HG02840 (cell line): ENCODE results near the gene DYNC1LI2.

ENCODE experiments used
- ATAC-seq: cut with Tn5 transposase; IDR thresholded peaks from one replicate; pipeline ENCODE4 v1.9.1; 2021; ENCODE audit warnings: mild to moderate bottlenecking, moderate library complexity, moderate number of reproducible peaks; ENCODE audit not compliant: unreplicated experiment, low FRiP score

Gene DYNC1LI2

DNA sequence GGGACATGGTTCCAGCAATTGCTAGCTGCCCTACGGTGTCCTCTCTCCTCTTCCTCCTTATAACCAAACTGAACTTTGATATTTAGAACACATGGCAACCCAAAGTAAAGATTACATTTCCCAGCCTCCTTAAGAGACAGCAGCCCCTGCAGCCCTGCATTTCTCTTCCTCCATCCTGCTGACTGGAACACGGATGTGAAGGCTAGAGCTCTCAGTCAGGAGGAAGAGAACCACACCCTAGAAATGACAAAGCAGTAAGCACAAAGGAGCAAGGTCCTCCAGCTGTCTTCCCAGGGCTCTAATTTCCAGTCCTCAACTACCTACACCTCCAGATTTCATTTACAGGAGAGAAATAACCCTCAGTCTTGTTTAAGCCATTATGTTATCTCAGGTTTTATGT is 10.9 kb downstream of the DYNC1LI2 start:
- no peak for ATAC-seq

DNA sequence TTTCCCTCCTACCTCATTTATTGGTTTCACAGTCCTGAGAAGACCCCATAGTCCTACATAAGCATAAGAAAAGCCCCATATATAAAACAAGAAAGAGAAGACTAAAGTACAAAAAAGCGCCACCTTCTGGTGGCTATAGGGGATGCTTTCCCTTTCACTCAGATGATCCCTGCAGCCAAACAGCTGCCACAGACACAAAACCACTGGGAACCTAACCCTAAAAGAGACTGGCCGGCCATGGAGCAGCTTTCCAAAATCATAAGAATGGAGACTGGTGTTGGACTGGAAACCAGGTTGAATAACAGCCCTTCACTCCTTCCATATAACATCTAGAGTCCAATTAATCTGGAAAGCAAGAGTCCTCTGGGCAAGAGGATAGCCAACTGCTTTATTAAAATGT is 11.4 kb downstream of the DYNC1LI2 start:
- ATAC-seq: no peak

DNA sequence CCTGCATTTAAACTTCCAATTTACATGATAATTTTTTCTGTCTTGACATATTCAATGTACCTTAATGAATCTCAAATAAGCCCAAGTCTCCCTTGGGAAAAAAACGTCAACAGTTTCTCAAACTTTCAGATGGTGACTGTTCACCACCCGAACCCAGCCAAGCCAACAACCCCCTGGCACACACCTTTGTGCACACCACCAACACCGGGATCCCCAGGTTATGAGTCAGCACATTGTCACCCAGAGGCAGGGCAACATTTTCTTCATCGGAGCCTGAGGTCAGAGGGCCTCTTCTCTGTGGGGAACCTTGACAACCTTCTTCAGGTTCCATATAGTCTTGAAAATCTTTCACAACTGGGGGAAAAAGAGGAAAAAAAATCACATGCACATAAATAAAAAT is 15.5 kb downstream of the DYNC1LI2 start:
- ATAC-seq: no peak

DNA sequence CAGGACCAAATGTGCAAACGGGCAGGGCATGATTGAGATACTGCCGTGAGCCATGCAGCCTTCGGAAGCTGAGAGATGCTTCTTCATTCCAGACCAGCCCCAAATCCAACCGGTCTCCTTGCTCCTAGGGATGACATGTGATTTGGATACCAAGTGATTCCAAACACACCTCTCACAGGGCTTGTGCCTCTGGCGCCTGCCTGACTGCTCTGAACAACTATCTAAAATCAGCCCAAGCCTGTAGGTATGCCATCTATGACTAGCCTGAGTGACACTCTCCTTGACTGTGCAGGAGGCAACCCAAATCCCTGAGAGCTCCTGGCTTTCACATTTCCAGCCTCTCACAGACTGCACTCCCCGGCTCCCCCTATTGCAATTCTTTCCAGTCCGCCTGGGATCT is 20.3 kb downstream of the DYNC1LI2 start:
- ATAC-seq: no peak

DNA sequence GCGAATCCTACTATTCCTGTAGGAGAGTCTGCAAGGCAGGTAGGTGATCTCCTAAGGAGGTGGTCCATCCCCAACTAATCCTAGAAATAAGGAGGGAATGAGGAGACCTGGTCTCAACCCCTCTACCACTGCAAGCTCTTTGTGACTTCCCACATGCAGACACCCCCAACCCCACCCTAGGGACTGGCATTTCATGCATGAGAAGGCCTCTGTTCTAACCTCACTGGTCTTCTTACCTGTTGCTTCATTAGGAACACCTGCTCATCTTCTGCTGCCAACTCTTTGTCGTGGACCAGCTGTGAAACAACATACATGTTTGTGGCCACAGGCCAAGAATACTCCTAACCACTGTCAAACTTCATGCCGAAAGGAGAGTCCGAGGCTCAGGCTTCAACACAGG is 22.6 kb downstream of the DYNC1LI2 start:
- ATAC-seq: no peak

DNA sequence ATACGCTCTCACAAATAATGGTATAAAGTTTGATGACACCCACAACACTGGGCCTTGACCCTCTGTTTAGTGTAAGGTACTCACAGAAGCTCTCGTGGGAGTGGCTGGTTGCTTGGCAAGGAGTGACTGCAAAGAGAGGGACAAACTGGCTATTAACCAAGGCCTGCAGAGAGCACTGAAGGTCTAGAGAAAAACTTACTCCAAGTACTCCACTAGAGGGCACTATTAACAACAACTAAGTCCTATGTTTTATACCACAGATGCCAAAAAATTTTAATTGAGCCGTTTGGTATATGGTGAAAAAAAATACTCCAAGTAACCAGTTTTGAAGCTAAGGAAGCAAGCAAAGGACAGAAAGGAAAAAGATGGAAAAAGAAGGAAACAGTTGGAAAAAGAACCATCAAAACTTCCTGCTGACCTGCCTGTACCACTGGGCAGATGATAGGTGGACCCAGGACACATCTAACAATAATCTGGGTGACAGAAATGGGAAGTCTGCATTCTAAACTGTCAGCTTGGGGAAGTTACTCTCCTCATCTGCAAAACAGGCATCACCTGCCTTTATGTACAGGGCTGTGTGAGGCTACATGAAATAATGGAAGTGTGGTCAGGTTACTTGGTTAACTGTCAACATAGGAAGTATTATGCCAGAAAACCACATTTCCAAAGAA is 23.2 kb downstream of the DYNC1LI2 start:
- no peak for ATAC-seq

DNA sequence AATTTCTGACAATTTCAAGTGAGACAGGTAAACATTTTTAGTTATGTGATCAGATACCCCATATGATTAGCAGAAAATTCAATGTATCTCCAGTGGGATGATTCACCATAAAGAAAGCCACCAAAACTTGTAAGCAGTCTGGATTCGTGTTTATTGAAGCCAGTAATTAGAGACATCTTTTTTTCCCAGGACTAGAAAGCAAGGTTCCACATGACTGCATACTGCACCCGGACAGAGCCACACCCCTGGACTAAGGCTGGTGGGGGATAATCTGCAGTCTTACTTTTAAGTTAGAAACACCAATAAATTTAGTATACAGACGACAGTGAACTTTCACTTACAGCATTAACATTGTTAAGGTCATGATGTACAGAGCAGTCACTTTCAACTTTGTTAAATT is 30.6 kb downstream of the DYNC1LI2 start:
- ATAC-seq: no peak

DNA sequence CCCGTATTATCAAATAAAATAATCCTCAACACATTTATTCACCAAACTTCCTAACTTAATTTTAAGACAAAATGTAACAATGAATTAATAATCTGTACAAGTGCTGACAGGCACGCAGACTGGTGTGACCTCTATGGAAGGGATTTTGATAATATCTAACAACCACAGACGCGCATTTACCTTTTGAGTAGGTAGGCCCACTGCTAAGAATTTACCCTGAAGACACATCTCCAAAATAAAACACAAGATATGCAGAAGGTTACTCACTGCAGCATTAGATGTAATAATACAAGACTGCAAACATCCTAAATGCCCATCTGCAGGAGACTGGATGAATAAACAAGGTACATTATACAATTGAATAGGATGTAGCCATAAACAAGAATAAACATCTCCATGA is 32.2 kb downstream of the DYNC1LI2 start:
- no peak for ATAC-seq

DNA sequence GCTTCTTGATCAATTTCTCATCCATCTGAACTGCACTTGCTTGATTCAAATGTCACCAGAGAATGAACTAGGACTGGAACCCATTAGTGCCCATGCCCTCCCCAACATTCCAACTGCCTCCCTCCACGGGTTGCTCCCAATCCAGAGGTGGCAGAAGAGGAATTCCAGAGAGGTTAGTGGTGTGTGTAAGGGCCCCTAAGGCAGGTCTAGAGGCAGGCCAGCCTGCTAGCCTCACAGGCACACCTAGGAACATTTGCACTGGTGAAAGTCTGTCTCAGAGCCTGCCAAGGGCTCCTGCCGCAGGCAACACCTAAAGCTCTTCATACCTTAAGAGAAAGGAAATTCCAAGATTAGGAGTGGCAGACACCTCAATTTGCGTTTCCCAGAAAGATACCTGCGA is 33.6 kb downstream of the DYNC1LI2 start:
- no peak for ATAC-seq

DNA sequence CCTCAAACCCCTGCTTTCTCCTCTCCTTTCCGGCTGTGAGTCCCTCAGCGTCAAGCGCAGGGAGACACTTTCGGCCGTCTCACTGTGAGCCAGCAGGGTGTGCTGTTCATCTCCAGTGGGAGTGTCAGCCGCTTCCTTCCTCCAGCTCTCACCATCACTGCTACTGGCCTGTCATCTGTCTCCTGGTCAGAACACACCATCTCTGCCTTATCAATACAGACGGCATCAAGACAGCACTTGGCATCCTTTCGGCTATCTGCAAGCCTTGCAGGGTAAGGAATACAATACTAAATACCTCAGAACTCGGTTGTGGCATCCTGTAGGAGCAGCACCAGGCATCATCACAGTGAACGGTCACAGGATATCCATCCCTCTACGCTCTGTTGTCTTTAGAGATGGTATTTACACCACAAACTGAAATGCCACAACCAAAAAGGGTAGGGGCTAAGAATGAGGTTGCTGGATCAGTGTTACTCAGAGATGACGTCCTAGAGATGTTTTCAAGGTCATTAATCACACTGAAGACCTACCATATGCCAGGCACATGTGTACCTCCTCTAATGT is 34.2 kb downstream of the DYNC1LI2 start:
- no peak for ATAC-seq

DNA sequence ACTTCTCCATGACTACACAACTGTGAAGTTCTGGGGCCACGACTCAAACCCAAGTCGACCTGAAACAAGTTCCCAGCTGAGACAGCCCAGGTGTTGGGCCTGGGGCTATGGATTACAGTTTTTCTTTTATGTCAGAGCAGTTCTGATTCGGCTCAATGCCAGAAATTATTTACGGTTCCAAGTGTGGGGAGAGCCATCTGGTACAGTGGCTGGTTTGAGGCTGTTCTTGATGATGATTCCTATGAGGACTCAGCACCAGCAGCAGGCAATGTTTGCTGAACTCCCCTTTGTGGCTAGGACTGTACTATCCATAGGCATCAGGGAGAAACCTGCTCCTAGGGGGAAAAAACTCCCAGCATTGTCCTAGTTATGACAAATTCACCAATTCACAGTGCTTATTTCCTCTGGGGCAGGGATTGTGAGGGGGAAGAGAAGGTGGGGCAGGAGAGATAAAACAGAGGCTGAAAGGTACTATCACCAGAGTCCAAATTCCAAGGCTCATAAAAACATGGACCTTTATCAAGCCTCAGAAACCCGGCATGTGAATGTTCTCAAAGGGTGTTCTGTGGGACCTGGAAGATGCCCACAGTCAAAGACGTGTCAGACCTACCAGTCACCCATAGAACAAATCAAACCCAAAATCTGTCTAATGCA is 36.6 kb downstream of the DYNC1LI2 start:
- no peak for ATAC-seq

DNA sequence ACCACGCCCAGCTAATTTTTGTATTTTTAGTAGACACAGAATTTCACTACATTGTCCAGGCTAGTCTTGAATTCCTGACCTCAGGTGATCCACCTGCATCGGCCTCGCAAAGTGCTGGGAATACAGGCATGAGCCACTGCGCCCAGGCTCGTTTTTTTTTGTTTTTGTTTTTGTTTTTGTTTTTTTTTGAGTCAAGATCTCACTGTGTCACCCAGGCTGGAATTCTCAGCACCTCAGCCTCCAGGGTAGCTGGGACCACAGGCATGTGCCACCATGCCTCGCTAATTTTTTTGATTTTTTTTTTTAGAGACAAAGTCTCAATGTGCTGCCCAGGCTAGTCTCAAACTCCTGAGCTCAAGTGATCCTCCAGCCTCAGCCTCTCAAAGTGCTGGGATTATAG is 37.3 kb downstream of the DYNC1LI2 start:
- ATAC-seq: no peak

DNA sequence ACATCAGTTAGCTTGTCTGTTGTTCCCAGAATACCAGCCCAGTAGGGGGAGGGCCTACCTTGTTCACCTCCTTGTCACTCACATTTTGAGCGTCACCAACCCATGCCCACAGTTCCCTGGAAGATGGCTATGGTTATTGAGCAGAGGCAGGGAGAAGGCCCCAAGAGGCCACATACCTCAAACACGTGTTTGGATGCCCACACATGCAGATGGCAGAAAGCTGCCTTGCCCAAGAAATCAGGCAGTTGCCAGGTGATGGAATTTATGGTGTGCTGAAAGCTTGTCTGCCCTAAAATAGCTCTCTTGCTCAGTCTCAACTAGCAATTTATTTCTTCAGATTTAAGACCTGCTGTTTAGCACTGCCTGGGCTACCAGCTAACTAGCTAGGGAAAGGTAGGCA is 38.3 kb downstream of the DYNC1LI2 start:
- ATAC-seq: no peak

DNA sequence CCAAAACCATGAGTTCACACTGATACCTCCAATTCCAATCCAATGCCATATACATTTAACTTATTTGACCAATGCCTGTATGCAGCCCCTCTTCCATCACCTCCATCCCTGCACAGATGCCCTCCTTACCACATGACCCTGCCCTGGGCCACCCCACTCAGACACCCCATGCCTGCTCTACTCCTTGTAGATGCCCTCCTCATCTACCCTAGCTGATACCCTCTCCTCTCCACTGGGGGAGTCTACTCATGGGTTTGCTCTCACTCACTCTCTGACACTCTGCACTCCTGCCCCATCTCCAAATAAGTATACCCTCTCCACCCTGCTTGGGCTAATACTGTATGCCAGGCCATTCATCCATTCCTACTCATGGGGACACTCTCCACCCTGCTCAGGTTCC is 38.9 kb downstream of the DYNC1LI2 start:
- ATAC-seq: no peak

DNA sequence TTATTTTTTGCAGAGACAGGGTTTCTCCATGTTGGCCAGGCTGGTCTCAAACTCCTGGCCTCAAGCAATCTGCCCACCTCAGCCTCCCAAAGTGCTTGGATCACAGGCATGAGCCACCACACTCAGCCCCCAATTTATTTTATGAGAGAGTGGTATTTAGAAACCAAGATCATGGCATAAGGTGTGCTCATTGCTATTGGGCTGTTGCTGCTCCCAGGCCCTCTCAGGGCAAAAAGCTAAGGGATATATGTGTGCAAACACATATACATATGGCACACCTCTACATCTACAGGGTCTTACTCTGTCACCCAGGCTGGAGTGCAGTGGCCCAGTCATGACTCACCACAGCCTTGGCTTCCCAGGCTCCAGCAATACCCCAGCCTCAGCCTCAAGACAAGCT is 39.8 kb downstream of the DYNC1LI2 start:
- ATAC-seq: no peak

DNA sequence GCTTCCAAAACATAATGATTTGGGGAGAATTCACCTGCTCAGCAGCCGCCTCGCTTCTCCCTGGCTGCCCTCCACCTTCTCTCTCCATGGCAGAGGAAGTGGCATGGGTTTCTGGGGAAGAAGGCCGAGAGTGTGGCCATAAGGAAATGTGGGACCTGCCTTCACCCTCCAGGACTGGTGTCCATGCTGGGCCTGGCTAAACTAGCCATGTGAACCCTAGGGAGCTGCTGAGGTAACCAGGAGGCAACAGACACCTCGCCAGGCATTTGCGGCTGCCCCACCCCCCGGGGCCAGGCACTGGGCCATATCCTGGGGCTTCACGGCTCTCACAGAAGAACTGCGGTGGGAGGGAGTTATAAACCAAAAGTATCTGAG is 44.9 kb downstream of the DYNC1LI2 start:
- no peak for ATAC-seq

DNA sequence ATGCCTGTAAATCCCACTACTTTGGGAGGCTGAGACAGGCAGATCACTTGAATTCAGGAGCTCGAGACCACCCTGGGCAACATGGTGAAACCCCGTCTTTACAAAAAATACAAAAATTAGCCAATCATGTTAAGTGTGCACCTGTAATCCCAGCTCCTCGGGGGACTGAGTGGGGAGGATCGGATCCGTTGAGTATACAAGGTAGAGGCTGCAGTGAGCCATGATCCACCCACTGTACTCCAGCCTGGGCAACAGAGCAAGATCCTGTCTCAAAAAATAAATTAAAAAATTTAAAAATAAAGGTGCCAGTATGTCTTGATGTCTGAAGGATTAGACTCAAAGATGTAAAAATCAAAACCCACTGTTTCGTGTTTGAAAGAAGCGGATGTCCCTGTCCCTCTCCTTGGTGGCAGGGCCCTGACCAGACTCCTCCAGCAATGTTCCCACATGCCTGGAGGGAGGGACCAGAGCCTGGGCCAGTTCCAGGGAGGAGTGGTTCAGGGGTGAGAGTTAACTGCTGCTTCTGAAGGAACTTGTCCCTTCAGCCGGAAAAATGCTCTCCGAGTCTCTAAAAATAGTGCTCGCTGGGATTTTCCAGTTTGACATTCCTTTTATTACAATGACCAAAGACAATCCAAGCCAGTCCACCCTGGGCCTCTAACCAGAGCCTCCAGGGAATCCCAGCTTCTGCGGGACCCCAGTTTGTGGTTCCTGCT is 45.5 kb downstream of the DYNC1LI2 start:
- ATAC-seq: no peak

DNA sequence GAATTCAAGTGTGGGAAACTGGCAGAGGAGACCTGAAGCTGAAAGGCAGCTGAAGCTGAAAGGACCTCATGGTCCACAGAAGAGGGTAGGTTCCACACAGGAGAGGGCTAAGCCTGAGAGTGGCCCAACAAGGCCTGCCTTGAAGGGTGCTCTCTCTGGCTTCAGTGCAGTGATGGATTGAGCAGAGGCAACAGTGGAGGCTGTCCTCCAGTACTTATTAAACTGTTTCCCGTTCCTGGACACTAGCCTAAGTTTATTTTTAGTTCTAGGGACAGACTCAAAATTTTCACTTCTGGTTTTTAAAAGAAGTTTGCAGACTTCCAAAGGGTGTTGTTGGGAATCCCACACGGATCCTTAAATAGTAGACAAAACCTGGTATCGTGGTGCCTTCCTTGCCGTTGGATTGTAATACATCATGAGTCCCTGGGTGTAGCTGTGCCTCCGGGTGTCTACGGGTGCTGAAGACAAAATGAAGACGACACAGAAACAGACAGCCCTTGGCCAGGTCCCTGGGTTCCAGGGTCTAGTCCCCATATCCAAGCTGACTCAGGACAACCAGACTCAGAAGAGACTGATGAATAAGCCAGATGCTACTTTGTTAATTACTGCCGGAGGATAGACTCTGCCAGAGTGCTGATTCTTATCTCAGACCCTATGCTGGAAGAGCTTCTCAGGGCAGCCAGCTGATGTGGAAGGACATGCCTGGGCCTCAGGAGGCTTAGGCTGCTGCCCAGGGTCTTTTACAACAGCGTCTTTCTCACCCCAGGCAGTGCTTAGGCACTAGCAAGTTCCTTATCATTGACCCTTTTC is 47.8 kb downstream of the DYNC1LI2 start:
- ATAC-seq: no peak

DNA sequence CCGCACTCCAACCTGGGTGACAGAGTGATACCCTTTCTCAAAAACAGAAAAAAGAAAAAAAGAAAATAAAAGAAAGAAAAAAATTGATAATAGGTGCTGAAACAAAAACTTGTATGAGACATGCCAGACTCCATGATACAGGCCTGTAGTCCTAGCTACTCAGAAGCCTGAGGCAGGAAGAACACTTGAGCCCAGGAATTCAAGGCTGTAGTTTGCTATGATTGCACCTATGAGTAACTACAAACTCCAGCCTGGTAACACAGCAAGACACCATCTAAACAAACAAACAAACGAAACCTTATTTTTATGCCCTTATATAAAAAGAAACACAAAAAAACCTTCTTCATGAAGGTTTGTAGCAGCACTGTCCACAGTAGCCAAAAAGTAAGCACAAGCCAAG is 49.9 kb downstream of the DYNC1LI2 start:
- no peak for ATAC-seq

DNA sequence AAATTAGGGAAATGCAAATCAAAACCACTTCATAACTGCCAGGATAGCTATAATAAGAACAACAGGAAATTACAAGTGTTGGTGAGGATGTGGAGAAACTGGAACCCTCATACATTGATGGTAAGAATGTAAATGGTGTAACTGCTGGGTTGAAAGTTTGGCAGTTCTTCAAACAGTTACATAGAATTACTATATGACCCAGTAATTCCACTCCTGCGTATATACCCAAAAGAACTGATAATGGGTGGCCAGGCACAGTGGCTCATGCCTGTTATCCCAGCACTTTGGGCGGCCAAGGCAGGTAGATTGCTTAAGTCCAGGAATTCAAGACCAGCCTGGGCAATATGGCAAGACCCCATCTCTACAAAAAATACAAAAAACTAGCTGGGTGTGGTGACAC is 50.4 kb downstream of the DYNC1LI2 start:
- ATAC-seq: no peak

DNA sequence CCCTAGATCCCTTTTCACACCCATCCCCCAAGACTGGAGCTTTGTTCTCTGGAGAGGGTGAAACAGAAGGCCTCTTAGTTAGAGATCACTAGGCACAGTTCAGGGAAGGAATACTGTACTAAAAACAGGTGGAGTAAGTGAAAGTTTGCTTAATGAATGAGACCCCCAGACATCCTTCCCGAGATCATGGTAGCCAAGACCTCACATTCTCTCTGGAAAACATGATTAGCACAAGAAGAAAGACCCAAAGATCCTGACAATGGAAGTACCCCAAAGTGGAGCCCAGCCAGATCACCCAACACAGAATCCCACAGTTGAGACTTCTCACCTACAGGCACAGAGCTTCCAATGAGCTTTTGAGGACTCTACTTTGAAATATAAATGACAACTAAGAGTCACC is 51.5 kb downstream of the DYNC1LI2 start:
- no peak for ATAC-seq
